ENCODE data around the gene CDC42SE2.
A peak's percentile ranks its signal among the peaks of the same experiment; 100 is the strongest.
"Not testable (repeated sequence)": the region's sequence is repeated elsewhere in the genome, so short reads cannot be mapped to it uniquely, and the experiment has no call there.

The CDC42SE2 gene

GRCh38 chr5:131396630-131397273, 132.9 kb downstream of the CDC42SE2 start:
- no peak for DNase-seq

DNA sequence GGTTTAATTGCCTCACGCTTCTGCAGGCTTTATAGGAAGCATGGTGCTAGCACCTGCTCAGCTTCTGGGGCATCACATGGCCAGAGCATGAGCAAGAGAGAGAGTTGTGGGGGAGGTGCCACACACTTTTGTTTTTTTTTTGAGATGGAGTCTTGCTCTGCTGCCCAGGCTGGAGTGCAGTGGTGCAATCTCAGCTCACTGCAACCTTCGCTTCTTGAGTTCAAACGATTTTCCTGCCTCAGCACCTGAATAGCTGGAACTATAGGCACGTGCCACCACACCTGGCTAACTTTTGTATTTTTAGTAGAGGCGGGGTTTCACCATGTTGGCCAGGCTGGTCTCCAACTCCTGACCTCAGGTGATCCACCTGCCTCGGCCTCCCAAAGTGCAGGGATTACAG, 135.2 kb downstream of the CDC42SE2 start:
- not testable (repeated sequence) for DNase-seq

DNA sequence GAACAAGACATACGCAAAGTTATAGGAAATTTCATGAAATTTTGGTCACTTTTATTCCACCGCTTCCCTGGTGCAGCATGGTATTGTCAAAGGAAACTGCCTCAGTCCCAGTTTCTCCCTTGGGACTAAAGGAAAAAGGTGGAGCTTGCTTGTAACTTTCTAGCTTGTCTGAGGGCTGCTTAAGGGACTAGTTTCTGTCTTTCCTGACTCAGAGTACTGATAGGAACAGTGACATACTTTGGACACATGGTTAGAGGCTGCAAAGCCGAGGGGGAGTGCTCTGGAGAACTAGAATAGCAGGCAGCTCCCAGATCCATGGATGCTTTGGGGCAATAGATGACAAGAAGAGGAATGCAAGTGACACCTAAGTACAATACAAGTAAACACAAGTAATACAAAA, 136.7 kb downstream of the CDC42SE2 start:
- no peak for DNase-seq

DNA sequence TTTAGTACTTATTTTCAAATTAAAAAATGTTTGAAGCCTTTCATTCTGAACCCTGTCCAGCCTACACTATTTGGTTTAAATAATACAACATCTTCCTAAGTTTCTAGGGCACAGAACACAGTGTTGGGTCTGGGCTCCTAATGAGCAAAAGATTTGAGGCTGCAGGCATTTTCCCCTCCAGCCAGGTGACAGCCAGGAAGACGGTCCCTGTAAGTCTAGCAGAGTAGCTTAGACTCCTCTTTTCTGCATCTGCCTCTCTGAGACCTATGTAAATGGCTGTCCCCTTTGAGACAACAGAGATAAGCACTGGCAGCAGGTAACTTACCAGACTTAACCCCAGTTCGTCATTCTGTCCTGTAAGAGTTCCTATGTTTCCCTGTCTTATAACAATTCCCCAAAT, 141.8 kb downstream of the CDC42SE2 start:
- DNase-seq = no peak

- no peak for DNase-seq
Measured at GRCh38 chr5:131406076-131406475, 142.2 kb downstream of the CDC42SE2 start.

GRCh38 chr5:131406975-131407638, 143.3 kb downstream of the CDC42SE2 start:
- DNase-seq = no peak

GRCh38 chr5:131413605-131414559, 150.0 kb downstream of the CDC42SE2 start:
- DNase-seq = peak; percentile 40 to 47

GRCh38 chr5:131416729-131417128, 152.9 kb downstream of the CDC42SE2 start:
- DNase-seq = no peak

DNA sequence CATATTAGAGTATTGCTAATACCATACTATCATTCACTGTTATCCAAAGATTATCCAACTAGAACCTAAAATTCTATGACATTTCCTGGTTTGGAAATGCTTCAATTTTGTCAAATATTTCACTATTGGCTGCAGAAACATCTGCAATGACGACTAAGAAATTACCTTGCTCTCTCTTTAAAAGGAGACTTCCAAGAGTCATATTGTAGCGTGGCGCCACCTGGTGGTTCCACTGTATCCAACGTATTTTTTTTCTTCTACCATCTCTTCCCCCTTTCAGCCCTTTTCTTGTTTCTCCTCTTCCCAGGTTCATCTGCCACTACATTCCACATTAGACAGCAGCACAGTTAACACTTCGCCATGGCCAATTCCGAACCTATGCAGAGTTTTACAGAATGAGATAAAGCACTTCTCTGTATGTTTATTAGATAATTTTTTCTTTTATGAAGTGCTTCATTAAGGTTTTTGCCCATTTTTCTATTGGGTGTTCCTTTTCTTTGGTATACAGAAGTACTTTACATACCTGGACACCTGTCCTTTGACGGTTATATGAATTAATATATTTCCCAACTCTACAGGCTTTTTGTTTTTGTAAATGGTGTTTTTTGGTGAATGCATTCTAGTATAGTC, 153.5 kb downstream of the CDC42SE2 start:
- DNase-seq = peak; percentile 88 to 90

- DNase-seq = no peak
Measured at GRCh38 chr5:131418846-131419245, 155.0 kb downstream of the CDC42SE2 start.

DNA sequence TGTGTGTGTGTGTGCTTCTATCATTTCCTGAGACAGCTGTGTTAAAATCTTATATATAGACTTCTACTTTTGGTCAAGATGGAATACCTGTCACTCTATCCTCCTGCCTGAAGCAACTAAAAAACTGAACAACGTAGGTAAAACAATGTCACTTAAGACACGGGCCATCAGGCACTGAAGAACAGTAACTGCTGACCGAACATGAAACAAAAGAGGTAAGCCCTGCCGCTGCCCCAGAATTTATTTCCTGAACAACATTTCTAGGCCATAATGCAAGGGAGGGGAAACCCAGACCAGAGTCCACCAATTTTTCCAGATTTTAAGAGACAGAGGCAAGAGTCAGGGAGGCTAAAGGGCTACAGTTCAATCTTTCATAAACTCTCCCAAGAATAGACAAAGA, 156.0 kb downstream of the CDC42SE2 start:
- DNase-seq = no peak

GRCh38 chr5:131423056-131423455, 159.2 kb downstream of the CDC42SE2 start:
- no peak for DNase-seq

- DNase-seq = no peak
Measured at GRCh38 chr5:131426011-131426410, 162.2 kb downstream of the CDC42SE2 start.

DNA sequence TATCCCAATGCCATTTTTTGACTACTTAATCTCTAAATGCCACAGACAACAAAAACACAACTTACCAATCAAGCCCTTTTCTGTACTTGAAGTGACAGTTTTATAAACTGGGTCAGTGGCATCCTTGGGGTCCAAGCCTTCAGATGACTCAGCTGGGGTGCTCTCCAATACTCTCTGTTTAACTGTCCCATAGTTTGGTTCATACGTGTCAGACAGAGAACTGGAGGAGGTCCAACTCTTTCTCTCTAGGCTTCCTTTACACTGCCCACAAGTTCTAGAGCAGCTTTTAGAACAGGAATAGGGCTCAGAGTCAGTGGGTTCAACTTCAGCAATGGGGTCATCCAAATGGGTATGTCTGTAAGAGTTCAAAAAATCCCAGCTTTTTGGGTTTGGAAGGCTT, 166.9 kb downstream of the CDC42SE2 start:
- DNase-seq = no peak

GRCh38 chr5:131431794-131432193, 167.9 kb downstream of the CDC42SE2 start:
- no peak for DNase-seq

DNA sequence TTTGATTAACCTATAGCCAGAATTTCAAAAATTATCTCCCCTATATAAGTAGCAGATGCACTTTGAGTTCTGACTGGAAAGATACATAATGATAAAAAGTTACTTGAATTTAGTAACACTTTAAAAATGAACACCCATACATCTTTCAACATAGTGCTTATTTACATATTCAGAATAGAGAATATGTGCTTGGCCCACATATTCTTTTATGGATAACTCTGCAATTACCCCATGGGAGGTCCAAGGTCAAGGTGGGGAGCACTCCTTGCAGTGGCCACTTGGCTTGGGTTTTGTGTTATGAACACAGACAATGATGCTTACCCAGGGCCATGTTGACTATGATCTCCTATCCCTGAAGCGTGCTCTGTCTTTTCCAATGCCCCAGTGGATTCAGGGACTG, 169.3 kb downstream of the CDC42SE2 start:
- DNase-seq = no peak

GRCh38 chr5:131436081-131436480, 172.2 kb downstream of the CDC42SE2 start:
- no peak for DNase-seq

DNA sequence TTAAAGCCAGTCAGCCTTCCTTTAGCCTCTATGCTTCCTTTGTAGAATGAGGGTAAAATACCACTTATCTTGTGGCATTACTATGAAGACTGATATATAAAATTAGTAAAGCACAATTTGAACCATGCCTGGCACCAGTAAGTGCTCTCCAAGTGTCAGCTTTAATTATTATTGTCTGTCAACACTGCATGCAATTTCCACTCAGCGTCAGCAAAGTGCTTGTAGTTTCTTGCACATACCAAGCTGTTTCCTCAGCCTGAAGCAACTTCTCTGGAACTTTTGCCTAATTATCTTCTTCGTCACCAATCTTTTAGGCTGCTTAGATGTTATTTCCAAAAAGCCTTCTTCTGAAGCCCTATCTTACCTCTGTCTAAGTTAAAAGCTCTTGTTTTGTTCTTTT, 177.3 kb downstream of the CDC42SE2 start:
- no peak for DNase-seq

Data from activated T-cell treated with anti-CD3 and anti-CD28 coated beads, Interleukin-2, amount 50 U/mL, for 48 hours (primary cell).